Panc1 (cell line): ENCODE data around the gene CLSTN2.

ENCODE experiments used
- CTCF ChIP-seq: fragments of 450-650 bp; IDR thresholded peaks from 2 replicates; pipeline ENCODE4 v1.5.1; 2017; ENCODE audit warnings: mild to moderate bottlenecking
- POLR2AphosphoS5 ChIP-seq: IDR thresholded peaks from 2 replicates; pipeline ENCODE4 v1.6.1; 2012; ENCODE audit warnings: mild to moderate bottlenecking, low read depth, low read length, moderate library complexity
- SIN3A ChIP-seq: IDR thresholded peaks from 2 replicates; pipeline ENCODE4 v1.6.1; 2012; ENCODE audit warnings: low read depth, mild to moderate bottlenecking, low read length, moderate library complexity, borderline replicate concordance; ENCODE audit not compliant: insufficient read depth
- TCF7L2 ChIP-seq: IDR thresholded peaks from 2 replicates; pipeline ENCODE4 v1.6.1; 2011; ENCODE audit warnings: mild to moderate bottlenecking, low read depth, low read length, inconsistent platforms

- TF ChIP-seq POLR2AphosphoS5 (no peak), CTCF (no peak), TCF7L2 (no peak), SIN3A (no peak)
These were observed 610.8 kb downstream of the CLSTN2 start for GRCh38 chr3:140545756-140546155.
